AG04449 (cell line): Measurements from ENCODE around the gene NBEA.

Source experiments
- CTCF ChIA-PET: fragments of 350-600 bp; formaldehyde crosslinking; extraction: SDS; loops from one replicate; lab custom pipeline; 2021; ENCODE audit warnings: antibody characterized with exemption; lab: Yijun Ruan, JAX
- POLR2A ChIA-PET: fragments of 400-600, 350-600 bp; formaldehyde crosslinking; extraction: SDS; loops from one replicate; lab custom pipeline; 2020; ENCODE audit warnings: antibody characterized with exemption, inconsistent platforms; lab: Yijun Ruan, JAX
- DNase-seq: peaks from one replicate; pipeline ENCODE4 v3.0.0-alpha.2; 2010; ENCODE audit warnings: low read depth, low spot score
- H3K4me3 ChIP-seq: 2 replicates; pipeline ENCODE4 v1.5.1; 2011; ENCODE audit warnings: low read depth, mild to moderate bottlenecking, control low read depth, low read length
- CTCF ChIP-seq: IDR thresholded peaks from one replicate; pipeline ENCODE4 v1.5.1; 2011; ENCODE audit warnings: mild to moderate bottlenecking, moderate library complexity, low read length, control low read depth, inconsistent platforms; ENCODE audit not compliant: insufficient read depth; ENCODE audit errors: missing control alignments

Gene NBEA

GRCh38 chr13:35484384-35484783 lies 542.3 kb downstream of the NBEA start:
- no peak for TF ChIP-seq CTCF
- no peak for DNase-seq
- ChIA-PET POLR2A (no interaction called here), CTCF (no interaction called here)
- no peak overlapping the region for H3K4me3 ChIP-seq

GRCh38 chr13:35485424-35485823 lies 543.4 kb downstream of the NBEA start:
- no peak for DNase-seq
- ChIA-PET CTCF (interaction anchor here (0.5 kb wide), 1 partner anchor 205 kb away, joined by 3 read pairs; no protein-coding TSS in a partner anchor), POLR2A (no interaction called here)
- no peak overlapping the region for H3K4me3 ChIP-seq
- no peak for TF ChIP-seq CTCF

- ChIA-PET POLR2A (no interaction called here), CTCF (no interaction called here)
- H3K4me3 ChIP-seq: no peak overlapping the region
- DNase-seq: no peak
- TF ChIP-seq CTCF: no peak
Measured at GRCh38 chr13:35489050-35489449, 547.0 kb downstream of the NBEA start.

GRCh38 chr13:35496006-35496405 lies 553.9 kb downstream of the NBEA start:
- ChIA-PET POLR2A (no interaction called here), CTCF (no interaction called here)
- no peak overlapping the region for H3K4me3 ChIP-seq
- TF ChIP-seq CTCF: no peak
- DNase-seq: no peak

- POLR2A ChIA-PET: no interaction called here
- no peak overlapping the region for H3K4me3 ChIP-seq
- CTCF ChIA-PET: interaction anchor here (0.8 kb wide), 1 partner anchor 134 kb away, joined by 3 read pairs; no protein-coding TSS in a partner anchor
- no peak for DNase-seq
- no peak for TF ChIP-seq CTCF
Measured at GRCh38 chr13:35496761-35497386, 554.8 kb downstream of the NBEA start.

GRCh38 chr13:35498231-35498630 lies 556.2 kb downstream of the NBEA start:
- CTCF ChIA-PET: no interaction called here
- TF ChIP-seq CTCF: no peak
- POLR2A ChIA-PET: no interaction called here
- no peak for DNase-seq
- no peak overlapping the region for H3K4me3 ChIP-seq
